ENCODE measurements around the gene B4GALT5.
"Not testable (repeated sequence)": the region's sequence is repeated elsewhere in the genome, so short reads cannot be mapped to it uniquely, and the experiment has no call there.

B4GALT5 gene

GRCh38 chr20:49713753-49714712 is at the start of gene B4GALT5:
B4GALT5 (minus strand) TSS chr20:49713878; CDS start chr20:49713690, 188 bp downstream.
- peak within 1 kb of the TSS; percentile 74 for H3K4me3 ChIP-seq (replicated peaks; ENCODE audit: low read depth, low read length)
- no peak for TF ChIP-seq CTCF (IDR thresholded peaks at IDR 0.05; ENCODE audit: low read depth, low read length, missing control alignments)
- peak; percentile 51 for DNase-seq (ENCODE audit: extremely low read depth, low read depth)

- H3K4me3 ChIP-seq (replicated peaks; ENCODE audit: low read depth, low read length), result no peak overlapping the region
- DNase-seq (ENCODE audit: extremely low read depth, low read depth), result no peak
- no peak for TF ChIP-seq CTCF (IDR thresholded peaks at IDR 0.05; ENCODE audit: low read depth, low read length, missing control alignments)
Measured at GRCh38 chr20:49762940-49763766, 49.5 kb upstream of the B4GALT5 start.

GRCh38 chr20:49761888-49762287 is 48.2 kb upstream of the B4GALT5 start:
- not testable (repeated sequence) for H3K4me3 ChIP-seq (replicated peaks; ENCODE audit: low read depth, low read length); DNase-seq (ENCODE audit: extremely low read depth, low read depth)

- no peak overlapping the region for H3K4me3 ChIP-seq (replicated peaks; ENCODE audit: low read depth, low read length)
- TF ChIP-seq CTCF (IDR thresholded peaks at IDR 0.05; ENCODE audit: low read depth, low read length, missing control alignments), result no peak
- no peak for DNase-seq (ENCODE audit: extremely low read depth, low read depth)
Measured at GRCh38 chr20:49759266-49759950, 45.7 kb upstream of the B4GALT5 start.

GRCh38 chr20:49758781-49759180 is 45.1 kb upstream of the B4GALT5 start:
- no peak for DNase-seq (ENCODE audit: extremely low read depth, low read depth)
- no peak overlapping the region for H3K4me3 ChIP-seq (replicated peaks; ENCODE audit: low read depth, low read length)
- TF ChIP-seq CTCF (IDR thresholded peaks at IDR 0.05; ENCODE audit: low read depth, low read length, missing control alignments), result no peak

- no peak for TF ChIP-seq CTCF (IDR thresholded peaks at IDR 0.05; ENCODE audit: low read depth, low read length, missing control alignments)
- DNase-seq (ENCODE audit: extremely low read depth, low read depth), result no peak
- no peak overlapping the region for H3K4me3 ChIP-seq (replicated peaks; ENCODE audit: low read depth, low read length)
Measured at GRCh38 chr20:49757597-49757996, 43.9 kb upstream of the B4GALT5 start.
